Neural cell (in vitro differentiated cells): ENCODE measurements around the gene ORC3. TPM values are rescaled to one million over a fixed set of nuclear protein-coding genes. Genes with fewer than 3 reads are reported as not detected.

Experiments used
- H2AFZ ChIP-seq: fragments of 200-600, 300-800 bp; sonication (generic), shearing (Covaris generic); 2 replicates; pipeline ENCODE4 v1.6.0; 2014; ENCODE audit warnings: low read depth, mild to moderate bottlenecking, antibody characterized with exemption, low read length, moderate library complexity
- H3F3A ChIP-seq: fragments of 200-600 bp; shearing (Covaris generic); 2 replicates; pipeline ENCODE4 v1.6.1; 2016; ENCODE audit warnings: mild to moderate bottlenecking, moderate library complexity, mixed read lengths, antibody characterized with exemption, low read length; ENCODE audit not compliant: insufficient read depth, poor library complexity, severe bottlenecking
- H3K27ac ChIP-seq: fragments of 200-600, 300-800 bp; sonication (generic), shearing (Covaris generic); 2 replicates; pipeline ENCODE4 v1.5.1; 2014; ENCODE audit warnings: mild to moderate bottlenecking, low read length, moderate library complexity
- H3K27me3 ChIP-seq: fragments of 300-800, 200-600 bp; sonication (generic), shearing (Covaris generic); 2 replicates; pipeline ENCODE4 v1.6.0; 2014; ENCODE audit warnings: mild to moderate bottlenecking, low read depth, low read length, moderate library complexity; ENCODE audit not compliant: insufficient read depth
- H3K36me3 ChIP-seq: fragments of 300-800, 200-600 bp; sonication (generic), shearing (Covaris generic); 2 replicates; pipeline ENCODE4 v1.5.1; 2014; ENCODE audit warnings: mild to moderate bottlenecking, antibody characterized with exemption, low read length, moderate library complexity; ENCODE audit not compliant: insufficient read depth
- H3K4me2 ChIP-seq: fragments of 300-800, 200-600 bp; sonication (generic), shearing (Covaris generic); 2 replicates; pipeline ENCODE4 v1.6.0; 2014; ENCODE audit warnings: mild to moderate bottlenecking, low read length
- H3K4me3 ChIP-seq: fragments of 300-800, 200-600 bp; sonication (generic), shearing (Covaris generic); 2 replicates; pipeline ENCODE4 v1.5.1; 2014; ENCODE audit warnings: mild to moderate bottlenecking, low read length, moderate library complexity
- H3K79me2 ChIP-seq: fragments of 200-600 bp; shearing (Covaris generic); replicated peaks from 2 replicates; pipeline ENCODE4 v1.6.0; 2014; ENCODE audit warnings: mild to moderate bottlenecking, low read length, moderate library complexity; ENCODE audit not compliant: insufficient read depth
- H3K9ac ChIP-seq: fragments of 300-800, 200-600 bp; sonication (generic), shearing (Covaris generic); 2 replicates; pipeline ENCODE4 v1.6.1; 2016; ENCODE audit warnings: mild to moderate bottlenecking, low read length, mixed read lengths
- H3K9me2 ChIP-seq: fragments of 200-600 bp; shearing (Covaris generic); 2 replicates; pipeline ENCODE4 v1.6.1; 2016; ENCODE audit warnings: mild to moderate bottlenecking, low read length, mixed read lengths; ENCODE audit not compliant: insufficient read depth
- H3K9me3 ChIP-seq: fragments of 200-600, 300-800 bp; sonication (generic), shearing (Covaris generic); 2 replicates; pipeline ENCODE4 v1.6.1; 2016; ENCODE audit warnings: mild to moderate bottlenecking, mixed run types, low read length, moderate library complexity, mixed read lengths
- H4K20me1 ChIP-seq: fragments of 200-600 bp; shearing (Covaris generic); 2 replicates; pipeline ENCODE4 v1.6.1; 2016; ENCODE audit warnings: mild to moderate bottlenecking, mixed run types; ENCODE audit not compliant: insufficient read depth
- EP300 ChIP-seq: fragments of 450-650 bp; conservative IDR thresholded peaks from 2 replicates; pipeline ENCODE4 v1.6.1; 2014; ENCODE audit warnings: antibody characterized with exemption, mild to moderate bottlenecking, moderate library complexity; ENCODE audit not compliant: poor library complexity, severe bottlenecking
- EZH2 ChIP-seq: fragments of 200-600, 300-800 bp; shearing (Covaris generic), sonication (generic); IDR thresholded peaks from 2 replicates; pipeline ENCODE4 v1.6.1; 2014; ENCODE audit warnings: antibody characterized with exemption, low read length, borderline replicate concordance, mild to moderate bottlenecking; ENCODE audit not compliant: insufficient read depth, poor library complexity, severe bottlenecking
- MXI1 ChIP-seq: fragments of 450-650 bp; conservative IDR thresholded peaks from 2 replicates; pipeline ENCODE4 v1.6.1; 2014; ENCODE audit warnings: antibody characterized with exemption, mild to moderate bottlenecking; ENCODE audit not compliant: poor library complexity, severe bottlenecking
- POLR2AphosphoS5 ChIP-seq: IDR thresholded peaks from 2 replicates; pipeline ENCODE4 v1.6.1; 2012
- RAD21 ChIP-seq: fragments of 450-650 bp; conservative IDR thresholded peaks from 2 replicates; pipeline ENCODE4 v1.6.1; 2014; ENCODE audit warnings: antibody characterized with exemption, mild to moderate bottlenecking, moderate library complexity
- REST ChIP-seq: IDR thresholded peaks from 2 replicates; pipeline ENCODE4 v1.6.1; 2012; ENCODE audit warnings: borderline replicate concordance
- SMC3 ChIP-seq: fragments of 450-650 bp; conservative IDR thresholded peaks from 2 replicates; pipeline ENCODE4 v1.6.1; 2014; ENCODE audit warnings: antibody characterized with exemption, mild to moderate bottlenecking, moderate library complexity; ENCODE audit not compliant: poor library complexity
- TAF1 ChIP-seq: IDR thresholded peaks from 2 replicates; pipeline ENCODE4 v1.6.1; 2012; ENCODE audit warnings: low read depth
- polyA plus RNA-seq: library from polyadenylated mRNA; depleted of rRNA; stranded (reverse); fragments of >200 nt; gene quantifications from 2 replicates; pipeline ENCODE4 v1.2.3, GENCODE V29; 2014
- TF ChIP-seq, protein P1 (sequence below): fragments of 450-650 bp; IDR thresholded peaks from 2 replicates; pipeline ENCODE4 v1.5.1; 2014; ENCODE audit warnings: antibody characterized with exemption, mild to moderate bottlenecking, moderate library complexity; ENCODE audit not compliant: poor library complexity, severe bottlenecking

ORC3 gene
- polyA plus RNA-seq, 1 donor from 2014 or later = 43.7 TPM

DNA sequence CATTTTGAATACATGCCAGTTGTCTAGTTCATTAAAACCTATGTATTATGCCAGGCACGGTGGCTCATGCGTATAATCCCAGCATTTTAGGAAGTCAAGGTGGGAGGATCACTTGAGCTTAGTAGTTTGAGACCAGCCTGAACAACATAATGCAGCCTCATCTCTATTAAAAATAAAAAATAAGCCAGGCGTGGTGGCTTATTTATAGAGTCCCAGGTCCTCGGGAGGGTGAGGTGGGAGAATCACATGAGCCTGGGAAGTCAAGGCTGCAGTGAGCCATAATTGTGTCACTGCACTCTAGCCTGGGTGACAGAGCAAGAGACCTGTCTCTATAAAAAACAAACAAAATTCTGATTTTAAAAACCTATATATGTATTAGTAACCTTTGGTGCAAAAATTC, 27.5 kb downstream of the ORC3 start:
- no peak overlapping the region for H2AFZ ChIP-seq
- H3K4me2 ChIP-seq = no peak overlapping the region
- no peak overlapping the region for H3K4me3 ChIP-seq
- H3K9me3 ChIP-seq = no peaks in the 10 kb centered on the region
- H3K9me2 ChIP-seq = no peaks in the 10 kb centered on the region
- no peaks in the 10 kb centered on the region for H3K27me3 ChIP-seq
- no peaks in the 10 kb centered on the region for H3K36me3 ChIP-seq
- H3F3A ChIP-seq = no peaks in the 10 kb centered on the region
- H3K79me2 ChIP-seq = no peaks in the 10 kb centered on the region
- no peak overlapping the region for H3K27ac ChIP-seq
- no peaks in the 10 kb centered on the region for H4K20me1 ChIP-seq
- H3K9ac ChIP-seq = no peak overlapping the region
- TF ChIP-seq REST (no peak), RAD21 (no peak), MXI1 (no peak), EP300 (no peak), TAF1 (no peak), SMC3 (no peak), EZH2 (no peak), POLR2AphosphoS5 (no peak)
- TF ChIP-seq, protein P1, sequence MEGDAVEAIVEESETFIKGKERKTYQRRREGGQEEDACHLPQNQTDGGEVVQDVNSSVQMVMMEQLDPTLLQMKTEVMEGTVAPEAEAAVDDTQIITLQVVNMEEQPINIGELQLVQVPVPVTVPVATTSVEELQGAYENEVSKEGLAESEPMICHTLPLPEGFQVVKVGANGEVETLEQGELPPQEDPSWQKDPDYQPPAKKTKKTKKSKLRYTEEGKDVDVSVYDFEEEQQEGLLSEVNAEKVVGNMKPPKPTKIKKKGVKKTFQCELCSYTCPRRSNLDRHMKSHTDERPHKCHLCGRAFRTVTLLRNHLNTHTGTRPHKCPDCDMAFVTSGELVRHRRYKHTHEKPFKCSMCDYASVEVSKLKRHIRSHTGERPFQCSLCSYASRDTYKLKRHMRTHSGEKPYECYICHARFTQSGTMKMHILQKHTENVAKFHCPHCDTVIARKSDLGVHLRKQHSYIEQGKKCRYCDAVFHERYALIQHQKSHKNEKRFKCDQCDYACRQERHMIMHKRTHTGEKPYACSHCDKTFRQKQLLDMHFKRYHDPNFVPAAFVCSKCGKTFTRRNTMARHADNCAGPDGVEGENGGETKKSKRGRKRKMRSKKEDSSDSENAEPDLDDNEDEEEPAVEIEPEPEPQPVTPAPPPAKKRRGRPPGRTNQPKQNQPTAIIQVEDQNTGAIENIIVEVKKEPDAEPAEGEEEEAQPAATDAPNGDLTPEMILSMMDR = no peak

GRCh38 chr6:87618531-87618930, 28.6 kb downstream of the ORC3 start:
- no peaks in the 10 kb centered on the region for H3F3A ChIP-seq
- H3K4me2 ChIP-seq = no peak overlapping the region
- H4K20me1 ChIP-seq = no peaks in the 10 kb centered on the region
- H3K4me3 ChIP-seq = no peak overlapping the region
- H3K27me3 ChIP-seq = no peaks in the 10 kb centered on the region
- no peak overlapping the region for H3K27ac ChIP-seq
- H3K9me2 ChIP-seq = no peaks in the 10 kb centered on the region
- no peaks in the 10 kb centered on the region for H3K9me3 ChIP-seq
- no peak for TF ChIP-seq POLR2AphosphoS5
- no peak for TF ChIP-seq TAF1
- no peak for TF ChIP-seq SMC3
- TF ChIP-seq, protein P1 = no peak
- no peak for TF ChIP-seq RAD21
- no peak for TF ChIP-seq REST
- no peaks in the 10 kb centered on the region for H3K79me2 ChIP-seq
- H3K36me3 ChIP-seq = no peaks in the 10 kb centered on the region
- H2AFZ ChIP-seq = no peak overlapping the region
- H3K9ac ChIP-seq = no peak overlapping the region
